SK-N-SH treated with all-trans-retinoic acid at 6 μM for 48 hours (cell line): Measurements from ENCODE around the gene ZNF428.

Source experiments
- ATAC-seq: fragments of 200-7000 bp; cut with Tn5 transposase; 3 replicates; pipeline ENCODE4 v1.9.1; 2020; ENCODE audit warnings: mild to moderate bottlenecking, moderate library complexity
- ARNTL ChIP-seq: fragments of 450-650 bp; formaldehyde crosslinking; IDR thresholded peaks from 2 replicates; pipeline ENCODE4 v1.5.0; 2020; ENCODE audit warnings: low read depth, mild to moderate bottlenecking, moderate library complexity, borderline replicate concordance
- CSDC2 ChIP-seq: fragments of 250-450 bp; sonication (Bioruptor Pico); IDR thresholded peaks from 2 replicates; pipeline ENCODE4 v1.5.0; 2020; ENCODE audit warnings: mild to moderate bottlenecking, moderate library complexity
- ESRRG ChIP-seq: fragments of 250-450 bp; sonication (Bioruptor Pico); IDR thresholded peaks from 2 replicates; pipeline ENCODE4 v1.6.1; 2021; ENCODE audit warnings: mild to moderate bottlenecking
- GLIS3 ChIP-seq: fragments of 250-450 bp; sonication (Bioruptor Pico); IDR thresholded peaks from 2 replicates; pipeline ENCODE4 v1.5.0; 2020; ENCODE audit warnings: mild to moderate bottlenecking, moderate library complexity
- ISL1 ChIP-seq: fragments of 250-450 bp; sonication (Bioruptor Pico); IDR thresholded peaks from 2 replicates; pipeline ENCODE4 v2.1.2; 2022; ENCODE audit warnings: mild to moderate bottlenecking, moderate library complexity
- OSR1 ChIP-seq: fragments of 250-450 bp; sonication (Bioruptor Pico); IDR thresholded peaks from 2 replicates; pipeline ENCODE4 v1.8.0; 2022; ENCODE audit warnings: moderate library complexity, mild to moderate bottlenecking, inconsistent platforms
- PATZ1 ChIP-seq: fragments of 250-450 bp; sonication (Bioruptor Pico); IDR thresholded peaks from 2 replicates; pipeline ENCODE4 v1.8.0; 2020; ENCODE audit warnings: mild to moderate bottlenecking, moderate library complexity, borderline replicate concordance
- POU6F1 ChIP-seq: fragments of 250-450 bp; sonication (Bioruptor Pico); IDR thresholded peaks from 2 replicates; pipeline ENCODE4 v1.8.0; 2021; ENCODE audit warnings: low read depth, mild to moderate bottlenecking, moderate library complexity, borderline replicate concordance
- SNAI2 ChIP-seq: fragments of 250-450 bp; sonication (Bioruptor Pico); IDR thresholded peaks from 2 replicates; pipeline ENCODE4 v1.5.0; 2020; ENCODE audit warnings: mild to moderate bottlenecking, moderate library complexity
- TCF4 ChIP-seq: fragments of 250-450 bp; sonication (Bioruptor Pico); IDR thresholded peaks from 2 replicates; pipeline ENCODE4 v1.8.0; 2021; ENCODE audit warnings: mild to moderate bottlenecking, moderate library complexity, borderline replicate concordance
- TOX ChIP-seq: fragments of 250-450 bp; sonication (Bioruptor Pico); IDR thresholded peaks from 2 replicates; pipeline ENCODE4 v1.8.0; 2021; ENCODE audit warnings: mild to moderate bottlenecking, moderate library complexity, borderline replicate concordance
- TSHZ2 ChIP-seq: fragments of 250-450 bp; sonication (Bioruptor Pico); IDR thresholded peaks from 2 replicates; pipeline ENCODE4 v1.5.0; 2020; ENCODE audit warnings: mild to moderate bottlenecking, moderate library complexity
- ZFP3 ChIP-seq: fragments of 250-450 bp; sonication (Bioruptor Pico); IDR thresholded peaks from 2 replicates; pipeline ENCODE4 v1.5.0; 2020; ENCODE audit warnings: mild to moderate bottlenecking, moderate library complexity
- ZFP30 ChIP-seq: fragments of 450-650 bp; formaldehyde crosslinking; IDR thresholded peaks from 2 replicates; pipeline ENCODE4 v1.5.0; 2022; ENCODE audit warnings: mild to moderate bottlenecking, moderate library complexity
- ZNF70 ChIP-seq: fragments of 450-650 bp; formaldehyde crosslinking; IDR thresholded peaks from 2 replicates; pipeline ENCODE4 v1.5.0; 2020; ENCODE audit warnings: mild to moderate bottlenecking, moderate library complexity
- ZNF8 ChIP-seq: fragments of 450-650 bp; formaldehyde crosslinking; IDR thresholded peaks from 2 replicates; pipeline ENCODE4 v1.5.0; 2020; ENCODE audit warnings: mild to moderate bottlenecking, moderate library complexity
- TF ChIP-seq, protein P1 (sequence below): fragments of 250-450 bp; sonication (Bioruptor Pico); IDR thresholded peaks from 2 replicates; pipeline ENCODE4 v1.5.1; 2021; ENCODE audit warnings: mild to moderate bottlenecking, moderate library complexity

The ZNF428 gene

DNA sequence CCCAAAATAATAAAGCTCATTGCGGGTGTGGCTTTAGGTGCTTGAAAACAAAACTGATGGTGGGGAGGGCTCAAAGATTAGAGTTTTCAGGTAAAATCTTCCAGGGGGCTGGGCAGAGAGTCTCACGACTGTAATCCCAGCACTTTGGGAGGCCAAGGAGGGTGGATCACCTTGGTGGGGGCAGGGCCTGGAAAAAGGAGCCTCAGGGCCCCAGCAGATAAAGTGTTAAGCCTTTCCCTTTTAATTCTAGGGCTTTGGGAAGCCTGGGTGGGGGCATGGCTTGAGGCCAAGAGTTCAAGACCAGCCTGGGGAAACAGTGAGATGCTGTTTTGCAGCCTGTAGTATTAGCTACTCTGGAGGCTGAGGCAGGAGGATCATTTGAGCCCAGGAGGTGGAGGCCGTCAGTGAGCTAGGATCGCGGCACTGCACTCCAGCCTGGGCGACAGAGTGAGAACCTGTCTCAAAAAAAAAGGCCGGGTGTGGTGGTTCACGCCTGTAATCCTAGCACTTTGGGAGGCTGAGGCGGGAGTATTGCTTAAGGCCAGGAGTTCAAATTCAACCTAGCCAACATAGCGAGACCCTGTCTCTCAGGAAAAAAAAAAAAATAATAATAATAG lies 25.2 kb downstream of the ZNF428 start (continued):
- TF ChIP-seq PATZ1 (no peak), ISL1 (CRISPR knock-in tag) (no peak)

GRCh38 chr19:43592800-43593350 lies 26.6 kb downstream of the ZNF428 start:
- TF ChIP-seq OSR1 = no peak
- TF ChIP-seq ZNF8 (CRISPR knock-in tag) = no peak
- no peak for TF ChIP-seq PATZ1
- TF ChIP-seq, protein P1, sequence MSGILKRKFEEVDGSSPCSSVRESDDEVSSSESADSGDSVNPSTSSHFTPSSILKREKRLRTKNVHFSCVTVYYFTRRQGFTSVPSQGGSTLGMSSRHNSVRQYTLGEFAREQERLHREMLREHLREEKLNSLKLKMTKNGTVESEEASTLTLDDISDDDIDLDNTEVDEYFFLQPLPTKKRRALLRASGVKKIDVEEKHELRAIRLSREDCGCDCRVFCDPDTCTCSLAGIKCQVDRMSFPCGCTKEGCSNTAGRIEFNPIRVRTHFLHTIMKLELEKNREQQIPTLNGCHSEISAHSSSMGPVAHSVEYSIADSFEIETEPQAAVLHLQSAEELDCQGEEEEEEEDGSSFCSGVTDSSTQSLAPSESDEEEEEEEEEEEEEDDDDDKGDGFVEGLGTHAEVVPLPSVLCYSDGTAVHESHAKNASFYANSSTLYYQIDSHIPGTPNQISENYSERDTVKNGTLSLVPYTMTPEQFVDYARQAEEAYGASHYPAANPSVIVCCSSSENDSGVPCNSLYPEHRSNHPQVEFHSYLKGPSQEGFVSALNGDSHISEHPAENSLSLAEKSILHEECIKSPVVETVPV (CRISPR knock-in tag) = no peak
- no peak for TF ChIP-seq GLIS3 (CRISPR knock-in tag)
- TF ChIP-seq TCF4 = no peak
- no peak for TF ChIP-seq TSHZ2 (CRISPR knock-in tag)
- TF ChIP-seq ARNTL (CRISPR knock-in tag) = no peak
- no peak for ATAC-seq

DNA sequence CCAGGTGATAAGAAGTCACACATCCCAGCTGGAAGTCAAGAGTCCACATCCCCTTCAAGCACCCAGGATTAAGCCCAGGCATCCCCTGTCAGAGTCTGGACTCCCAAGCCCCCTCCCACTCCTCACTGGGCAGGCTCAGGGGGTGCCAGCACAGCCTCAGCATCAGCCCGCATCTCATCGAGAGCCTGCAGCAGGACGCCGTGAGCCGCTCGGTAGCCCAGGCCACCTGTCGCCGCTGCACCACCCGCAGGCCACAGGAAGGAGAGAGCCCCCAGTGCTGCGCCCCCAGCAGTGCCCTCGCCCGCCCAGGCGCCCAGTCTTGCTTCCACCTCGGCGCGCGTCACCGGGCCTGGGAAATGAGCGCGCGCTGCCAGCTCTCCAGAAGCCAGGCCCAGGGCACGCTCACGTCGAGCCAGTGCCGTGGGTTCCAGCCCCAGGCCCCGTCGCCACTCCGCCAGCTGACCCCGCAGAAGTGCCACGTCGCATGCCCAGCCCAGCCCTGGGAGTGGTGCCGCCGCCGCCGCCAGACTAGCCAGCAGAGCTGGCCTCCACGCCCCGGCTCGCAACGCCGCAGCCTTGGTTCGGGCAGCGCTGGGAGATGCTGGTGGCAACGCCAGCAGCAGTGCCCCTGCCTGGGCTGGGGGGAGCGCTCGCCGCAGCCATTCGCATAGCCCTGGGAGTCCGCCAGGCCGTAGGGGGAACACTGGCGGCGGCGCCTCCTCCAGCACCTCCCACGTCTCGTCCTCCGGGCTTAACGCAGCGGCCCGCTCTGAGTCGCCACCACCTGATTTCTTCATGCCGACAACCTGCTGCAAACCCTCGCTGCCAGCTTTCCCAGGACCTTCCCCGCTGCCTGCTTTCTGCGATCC lies 27.3 kb downstream of the ZNF428 start:
- ATAC-seq = no peak
- TF ChIP-seq ZNF8 (CRISPR knock-in tag) (no peak), ZNF70 (CRISPR knock-in tag) (no peak), TSHZ2 (CRISPR knock-in tag) (no peak), ESRRG (CRISPR knock-in tag) (no peak), SNAI2 (CRISPR knock-in tag) (no peak), TOX (CRISPR knock-in tag) (no peak), ZFP3 (no peak), ISL1 (CRISPR knock-in tag) (no peak), PATZ1 (no peak), POU6F1 (CRISPR knock-in tag) (no peak), CSDC2 (CRISPR knock-in tag) (no peak), TCF4 (no peak), ZFP30 (CRISPR knock-in tag) (no peak), GLIS3 (CRISPR knock-in tag) (no peak), ARNTL (CRISPR knock-in tag) (no peak)
- TF ChIP-seq, protein P1 (CRISPR knock-in tag) = no peak
